ENCODE results near the gene RSRC2.
"Not testable (repeated sequence)": the region's sequence is repeated elsewhere in the genome, so short reads cannot be mapped to it uniquely, and the experiment has no call there.

Gene RSRC2

GRCh38 chr12:122526683-122527477 lies at the start of gene RSRC2, which contains the start of gene KNTC1:
RSRC2 (minus strand) TSS chr12:122526936; CDS start chr12:122526853, 83 bp downstream.
KNTC1 (plus strand) TSS chr12:122527249; CDS start chr12:122530064, 2,815 bp downstream.
- in situ Hi-C loops (cut with MboI; ENCODE audit: low pct_unique_long_range_greater_than_20kb, low sequenced_read_pairs) = no loop called here
- peak; percentile 100 for DNase-seq

GRCh38 chr12:122571821-122572220 lies 45.1 kb upstream of the RSRC2 start:
- in situ Hi-C loops (cut with MboI; ENCODE audit: low pct_unique_long_range_greater_than_20kb, low sequenced_read_pairs) = no loop called here
- no peak for DNase-seq

- DNase-seq; in situ Hi-C loops (cut with MboI; ENCODE audit: low pct_unique_long_range_greater_than_20kb, low sequenced_read_pairs): not testable (repeated sequence)
Observed at GRCh38 chr12:122570006-122570405, 43.3 kb upstream of the RSRC2 start.

GRCh38 chr12:122569288-122569687 lies 42.6 kb upstream of the RSRC2 start:
- no peak for DNase-seq
- in situ Hi-C loops (cut with MboI; ENCODE audit: low pct_unique_long_range_greater_than_20kb, low sequenced_read_pairs) = no loop called here

- DNase-seq; in situ Hi-C loops (cut with MboI; ENCODE audit: low pct_unique_long_range_greater_than_20kb, low sequenced_read_pairs): not testable (repeated sequence)
Observed at GRCh38 chr12:122566816-122567215, 40.1 kb upstream of the RSRC2 start.

- no peak for DNase-seq
- in situ Hi-C loops (cut with MboI; ENCODE audit: low pct_unique_long_range_greater_than_20kb, low sequenced_read_pairs) = no loop called here
Observed at GRCh38 chr12:122563361-122563760, 36.6 kb upstream of the RSRC2 start.

GRCh38 chr12:122560138-122560537 lies 33.4 kb upstream of the RSRC2 start:
- no peak for DNase-seq
- in situ Hi-C loops (cut with MboI; ENCODE audit: low pct_unique_long_range_greater_than_20kb, low sequenced_read_pairs) = no loop called here

- in situ Hi-C loops (cut with MboI; ENCODE audit: low pct_unique_long_range_greater_than_20kb, low sequenced_read_pairs) = no loop called here
- no peak for DNase-seq
Observed at GRCh38 chr12:122558745-122559641, 32.3 kb upstream of the RSRC2 start.

- in situ Hi-C loops (cut with MboI; ENCODE audit: low pct_unique_long_range_greater_than_20kb, low sequenced_read_pairs) = no loop called here
- no peak for DNase-seq
Observed at GRCh38 chr12:122547330-122547729, 20.6 kb upstream of the RSRC2 start.

GRCh38 chr12:122545855-122546254 lies 19.1 kb upstream of the RSRC2 start:
- no peak for DNase-seq
- in situ Hi-C loops (cut with MboI; ENCODE audit: low pct_unique_long_range_greater_than_20kb, low sequenced_read_pairs) = no loop called here

GRCh38 chr12:122544537-122544936 lies 17.8 kb upstream of the RSRC2 start:
- DNase-seq = no peak
- in situ Hi-C loops (cut with MboI; ENCODE audit: low pct_unique_long_range_greater_than_20kb, low sequenced_read_pairs) = no loop called here

- in situ Hi-C loops (cut with MboI; ENCODE audit: low pct_unique_long_range_greater_than_20kb, low sequenced_read_pairs) = no loop called here
- DNase-seq = no peak
Observed at GRCh38 chr12:122538496-122538895, 11.8 kb upstream of the RSRC2 start.

GRCh38 chr12:122537021-122537420 lies 10.3 kb upstream of the RSRC2 start:
- in situ Hi-C loops (cut with MboI; ENCODE audit: low pct_unique_long_range_greater_than_20kb, low sequenced_read_pairs) = no loop called here

GRCh38 chr12:122533856-122534255 lies 7.1 kb upstream of the RSRC2 start:
- in situ Hi-C loops (cut with MboI; ENCODE audit: low pct_unique_long_range_greater_than_20kb, low sequenced_read_pairs) = no loop called here
- no peak for DNase-seq

More at GRCh38 chr12:122537021-122537420, 10.3 kb upstream of the RSRC2 start:
- no peak for DNase-seq

GRCh38 chr12:122528992-122529391 lies 2.3 kb upstream of the RSRC2 start:
- DNase-seq = no peak
- in situ Hi-C loops (cut with MboI; ENCODE audit: low pct_unique_long_range_greater_than_20kb, low sequenced_read_pairs) = no loop called here

GRCh38 chr12:122528582-122528981 lies 1.8 kb upstream of the RSRC2 start:
- no peak for DNase-seq
- in situ Hi-C loops (cut with MboI; ENCODE audit: low pct_unique_long_range_greater_than_20kb, low sequenced_read_pairs) = no loop called here

- DNase-seq = no peak
- in situ Hi-C loops (cut with MboI; ENCODE audit: low pct_unique_long_range_greater_than_20kb, low sequenced_read_pairs) = no loop called here
Observed at GRCh38 chr12:122527478-122527944, 775 bp upstream of the RSRC2 start.

GRCh38 chr12:122523846-122524718 lies 2.7 kb downstream of the RSRC2 start:
- DNase-seq = no peak
- in situ Hi-C loops (cut with MboI; ENCODE audit: low pct_unique_long_range_greater_than_20kb, low sequenced_read_pairs) = loop anchor here (25.0 kb wide), 1 partner anchor 238 kb away; the partner anchor contains the start of genes CCDC62 and DENR

- DNase-seq = no peak
- in situ Hi-C loops (cut with MboI; ENCODE audit: low pct_unique_long_range_greater_than_20kb, low sequenced_read_pairs) = loop anchor here (25.0 kb wide), 1 partner anchor 239 kb away; the partner anchor contains the start of genes CCDC62 and DENR
Observed at GRCh38 chr12:122523280-122523679, 3.5 kb downstream of the RSRC2 start.
